CD4-positive, alpha-beta T cell (primary cell): ENCODE data around the gene PHF2. TPM values are rescaled to one million over a fixed set of nuclear protein-coding genes. Genes with fewer than 3 reads are reported as not detected.

Experiments
- ATAC-seq: fragments of 200-7000 bp; cut with Tn5 transposase; one replicate; pipeline ENCODE4 v1.10.0; 2022; ENCODE audit warnings: mild to moderate bottlenecking; ENCODE audit not compliant: poor library complexity
- CTCF ChIA-PET: fragments of 350-600 bp; sonication (Branson Sonifier 250); formaldehyde crosslinking; loops from one replicate; lab custom pipeline; 2021; ENCODE audit warnings: antibody characterized with exemption, inconsistent platforms; lab: Charles Lee
- POLR2A ChIA-PET: fragments of 350-600 bp; sonication (Branson Sonifier 250); formaldehyde crosslinking; loops from one replicate; lab custom pipeline; 2021; ENCODE audit warnings: antibody characterized with exemption, inconsistent platforms; lab: Charles Lee
- DNase-seq, 14 experiments: peaks; one replicate each; pipeline ENCODE4 v3.0.0-alpha.2; 2013 to 2020; ENCODE audit warnings: mixed read lengths in 2 of 14
- H3K27ac ChIP-seq, 2 donors: one replicate each; pipeline versions ENCODE4 v1.5.1 to v1.7.0; 2013; ENCODE audit warnings: low read length in 2 of 2, low read depth in 1 of 2, mild to moderate bottlenecking in 1 of 2
- H3K27me3 ChIP-seq, 2 experiments: 1 replicate in 1 of 2; 2 replicates in 1 of 2; pipeline versions ENCODE4 v1.6.1 to v1.7.0; 2013; ENCODE audit warnings: low read length in 2 of 2, control low read depth in 1 of 2, mild to moderate bottlenecking in 1 of 2, moderate library complexity in 1 of 2; ENCODE audit not compliant: insufficient read depth in 2 of 2, control insufficient read depth in 1 of 2
- H3K36me3 ChIP-seq: one replicate; pipeline ENCODE4 v1.6.1; 2013; ENCODE audit warnings: low read length, control low read depth; ENCODE audit not compliant: insufficient read depth
- H3K4me1 ChIP-seq: one replicate; pipeline ENCODE4 v1.6.1; 2013; ENCODE audit warnings: low read length, control low read depth; ENCODE audit not compliant: insufficient read depth
- H3K4me3 ChIP-seq: one replicate; pipeline ENCODE4 v1.5.1; 2013; ENCODE audit warnings: mild to moderate bottlenecking, low read length, moderate library complexity
- H3K9me3 ChIP-seq, 2 experiments: 1 replicate in 1 of 2; 2 replicates in 1 of 2; pipeline versions ENCODE4 v1.6.1 to v1.7.0; 2013; ENCODE audit warnings: low read length in 2 of 2, mild to moderate bottlenecking in 2 of 2, control low read depth in 1 of 2, moderate library complexity in 1 of 2; ENCODE audit not compliant: control insufficient read depth in 1 of 2, insufficient read depth in 1 of 2
- H3K27ac Mint-ChIP-seq: one replicate; pipeline ENCODE4 v1.8.0; 2020; ENCODE audit warnings: mixed read lengths
- H3K27me3 Mint-ChIP-seq: one replicate; pipeline ENCODE4 v1.8.0; 2021; ENCODE audit warnings: mixed read lengths
- H3K36me3 Mint-ChIP-seq: one replicate; pipeline ENCODE4 v1.8.0; 2021; ENCODE audit warnings: low read depth, mixed read lengths
- H3K4me1 Mint-ChIP-seq: one replicate; pipeline ENCODE4 v1.8.0; 2021; ENCODE audit warnings: low read depth, mixed read lengths
- H3K4me3 Mint-ChIP-seq: one replicate; pipeline ENCODE4 v1.8.0; 2020; ENCODE audit warnings: mild to moderate bottlenecking, mixed read lengths
- H3K9me3 Mint-ChIP-seq: one replicate; pipeline ENCODE4 v1.8.0; 2020; ENCODE audit warnings: mixed read lengths
- CTCF ChIP-seq: fragments of 200-600 bp; IDR thresholded peaks from one replicate; pipeline ENCODE4 v1.8.0; 2022; ENCODE audit warnings: antibody characterized with exemption, mild to moderate bottlenecking
- intact Hi-C, 2 experiments: fragments of 100-400 bp; cut with DNase I in 1 of 2; cut with micrococcal nuclease in 1 of 2; formaldehyde crosslinking; loops; one replicate each; pipeline versions ENCODE4 v1.15.1 to v1.9.0; 2023 to 2025; cut with DNase I, micrococcal nuclease
- total RNA-seq, 174 experiments: library from RNA in 2 of 174; stranded (reverse) in 2 of 174; gene quantifications; one replicate each; pipeline ENCODE4 v1.2.3 and lab custom pipeline; 2021 to 2026

The PHF2 gene
- total RNA-seq, 2 experiments from 2014 or later = 27.3 to 28.8 TPM

- H3K36me3 ChIP-seq = no peaks in the 10 kb centered on the region
- CTCF ChIA-PET = no interaction called here
- POLR2A ChIA-PET = no interaction called here
- H3K4me1 ChIP-seq = peaks cover 39% of the 10 kb centered on the region
- no peak overlapping the region for H3K4me3 ChIP-seq
- no peak for DNase-seq
- no peaks in the 10 kb centered on the region for H3K27me3 ChIP-seq
- H3K4me1 Mint-ChIP-seq = peaks cover 44% of the 10 kb centered on the region
- intact Hi-C loops = no loop called here
- no peak overlapping the region for H3K27ac ChIP-seq
- H3K9me3 Mint-ChIP-seq = no peaks in the 10 kb centered on the region
- TF ChIP-seq CTCF = no peak
- peaks cover 6% of the 10 kb centered on the region for H3K36me3 Mint-ChIP-seq
- peaks cover 0 to 3% of the 10 kb centered on the region in 2 experiments for H3K9me3 ChIP-seq
- ATAC-seq = no peak
- no peaks in the 10 kb centered on the region for H3K27me3 Mint-ChIP-seq
- H3K4me3 Mint-ChIP-seq = no peak overlapping the region
- no peak overlapping the region for H3K27ac Mint-ChIP-seq
These were observed 39.7 kb downstream of the PHF2 start for GRCh38 chr9:93616044-93616443.

- Mint-ChIP-seq H3K4me1 (peaks cover 37% of the 10 kb centered on the region), H3K27me3 (no peaks in the 10 kb centered on the region), H3K4me3 (no peak overlapping the region), H3K36me3 (no peaks in the 10 kb centered on the region), H3K27ac (no peak overlapping the region), H3K9me3 (no peaks in the 10 kb centered on the region)
- ChIA-PET POLR2A (no interaction called here), CTCF (no interaction called here)
- no peaks in the 10 kb centered on the region for H3K36me3 ChIP-seq
- ATAC-seq = no peak
- H3K27me3 ChIP-seq = no peaks in the 10 kb centered on the region
- TF ChIP-seq CTCF = no peak
- no peak overlapping the region for H3K4me3 ChIP-seq
- DNase-seq = no peak
- H3K4me1 ChIP-seq = peaks cover 46% of the 10 kb centered on the region
- no peak overlapping the region for H3K27ac ChIP-seq
- intact Hi-C loops = no loop called here
- H3K9me3 ChIP-seq = peaks cover 0 to 3% of the 10 kb centered on the region in 2 experiments
These were observed 40.9 kb downstream of the PHF2 start for GRCh38 chr9:93617273-93617672.

- no peak for TF ChIP-seq CTCF
- Histone ChIP-seq H3K27ac (no peak overlapping the region), H3K4me1 (peaks cover 40% of the 10 kb centered on the region), H3K27me3 (no peaks in the 10 kb centered on the region), H3K9me3 (peaks cover 0 to 1% of the 10 kb centered on the region in 2 experiments), H3K36me3 (no peaks in the 10 kb centered on the region), H3K4me3 (no peak overlapping the region)
- Mint-ChIP-seq H3K4me1 (peaks cover 29% of the 10 kb centered on the region), H3K36me3 (no peaks in the 10 kb centered on the region), H3K4me3 (no peak overlapping the region), H3K9me3 (no peaks in the 10 kb centered on the region), H3K27me3 (no peaks in the 10 kb centered on the region), H3K27ac (no peak overlapping the region)
- CTCF ChIA-PET = no interaction called here
- POLR2A ChIA-PET = no interaction called here
- peak in 1 of 14 experiments; percentile 9 for DNase-seq
- intact Hi-C loops = no loop called here
- ATAC-seq = no peak
These were observed 42.9 kb downstream of the PHF2 start for GRCh38 chr9:93619272-93619775.
